SK-N-SH treated with all-trans-retinoic acid at 6 μM for 48 hours (cell line): ENCODE data around the gene BCAN.

ENCODE experiments used
- PPARA ChIP-seq: fragments of 250-450 bp; sonication (Bioruptor Pico); IDR thresholded peaks from 2 replicates; pipeline ENCODE4 v1.5.0; 2020; ENCODE audit warnings: mild to moderate bottlenecking, borderline replicate concordance
- TCF4 ChIP-seq: fragments of 250-450 bp; sonication (Bioruptor Pico); IDR thresholded peaks from 2 replicates; pipeline ENCODE4 v1.8.0; 2021; ENCODE audit warnings: mild to moderate bottlenecking, moderate library complexity, borderline replicate concordance
- TF ChIP-seq, protein P1 (sequence below): fragments of 250-450 bp; sonication (Bioruptor Pico); IDR thresholded peaks from 2 replicates; pipeline ENCODE4 v1.8.0; 2020; ENCODE audit warnings: mild to moderate bottlenecking, moderate library complexity, borderline replicate concordance

DNA sequence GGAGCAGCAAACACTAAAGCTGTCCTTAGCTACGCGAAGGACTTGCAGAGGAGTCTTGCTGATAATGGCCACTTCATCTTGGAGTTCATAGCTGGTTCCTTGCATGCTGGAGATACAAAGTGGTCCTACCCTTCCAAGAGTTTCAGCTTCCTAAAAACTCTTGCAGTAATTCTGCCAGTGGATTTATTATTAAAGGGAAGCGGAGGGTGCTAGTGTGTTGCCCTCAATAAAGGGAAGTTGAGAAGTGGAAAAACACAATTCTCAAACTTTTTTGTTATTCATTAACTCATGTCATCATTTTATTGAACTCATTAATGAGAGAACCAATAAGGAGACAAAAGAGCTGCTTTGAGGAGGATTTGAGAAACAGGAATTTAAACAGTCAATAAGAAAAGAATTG is 29.3 kb upstream of the BCAN start:
- TF ChIP-seq, protein P1, sequence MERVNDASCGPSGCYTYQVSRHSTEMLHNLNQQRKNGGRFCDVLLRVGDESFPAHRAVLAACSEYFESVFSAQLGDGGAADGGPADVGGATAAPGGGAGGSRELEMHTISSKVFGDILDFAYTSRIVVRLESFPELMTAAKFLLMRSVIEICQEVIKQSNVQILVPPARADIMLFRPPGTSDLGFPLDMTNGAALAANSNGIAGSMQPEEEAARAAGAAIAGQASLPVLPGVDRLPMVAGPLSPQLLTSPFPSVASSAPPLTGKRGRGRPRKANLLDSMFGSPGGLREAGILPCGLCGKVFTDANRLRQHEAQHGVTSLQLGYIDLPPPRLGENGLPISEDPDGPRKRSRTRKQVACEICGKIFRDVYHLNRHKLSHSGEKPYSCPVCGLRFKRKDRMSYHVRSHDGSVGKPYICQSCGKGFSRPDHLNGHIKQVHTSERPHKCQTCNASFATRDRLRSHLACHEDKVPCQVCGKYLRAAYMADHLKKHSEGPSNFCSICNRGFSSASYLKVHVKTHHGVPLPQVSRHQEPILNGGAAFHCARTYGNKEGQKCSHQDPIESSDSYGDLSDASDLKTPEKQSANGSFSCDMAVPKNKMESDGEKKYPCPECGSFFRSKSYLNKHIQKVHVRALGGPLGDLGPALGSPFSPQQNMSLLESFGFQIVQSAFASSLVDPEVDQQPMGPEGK (CRISPR knock-in tag) = no peak
- TF ChIP-seq TCF4 (no peak), PPARA (CRISPR knock-in tag) (no peak)
